HepG2 (cell line): Measurements from ENCODE around the gene TPX2. TPM values are rescaled to one million over a fixed set of nuclear protein-coding genes. Genes with fewer than 3 reads are reported as not detected.

Source experiments
- ARID2 ChIP-seq: sonication (generic); formaldehyde crosslinking; IDR thresholded peaks from 2 replicates; pipeline ENCODE4 v1.8.1; 2022; ENCODE audit warnings: mild to moderate bottlenecking, missing genetic modification reagents, borderline replicate concordance
- ATF1 ChIP-seq: IDR thresholded peaks from 2 replicates; pipeline ENCODE4 v1.6.1; 2016; ENCODE audit warnings: mild to moderate bottlenecking, control low read depth
- BORCS8-MEF2B ChIP-seq: sonication (generic); formaldehyde crosslinking; IDR thresholded peaks from 2 replicates; pipeline ENCODE4 v1.8.0; 2022; ENCODE audit warnings: mild to moderate bottlenecking, missing genetic modification reagents
- CBX5 ChIP-seq: sonication (generic); formaldehyde crosslinking; IDR thresholded peaks from 2 replicates; pipeline ENCODE4 v1.4.0; 2020; ENCODE audit warnings: missing genetic modification reagents, borderline replicate concordance
- EZH2 ChIP-seq: conservative IDR thresholded peaks from 2 replicates; pipeline ENCODE4 v1.6.1; 2012; ENCODE audit warnings: mild to moderate bottlenecking, low read depth, low read length, moderate library complexity
- FOXO1 ChIP-seq: sonication (generic); formaldehyde crosslinking; IDR thresholded peaks from 2 replicates; pipeline ENCODE4 v1.4.0; 2020; ENCODE audit warnings: missing genetic modification reagents
- HDAC1 ChIP-seq: sonication (generic); formaldehyde crosslinking; IDR thresholded peaks from 2 replicates; pipeline ENCODE4 v1.5.1; 2020; ENCODE audit warnings: mild to moderate bottlenecking, missing genetic modification reagents
- HOXA3 ChIP-seq: sonication (generic); formaldehyde crosslinking; IDR thresholded peaks from 2 replicates; pipeline ENCODE4 v1.5.0; 2020; ENCODE audit warnings: missing genetic modification reagents
- NKX3-1 ChIP-seq: sonication (generic); formaldehyde crosslinking; IDR thresholded peaks from 2 replicates; pipeline ENCODE4 v1.5.0; 2020; ENCODE audit warnings: missing genetic modification reagents
- SALL2 ChIP-seq: sonication (generic); formaldehyde crosslinking; IDR thresholded peaks from 2 replicates; pipeline ENCODE4 v1.8.1; 2023; ENCODE audit warnings: mild to moderate bottlenecking, missing genetic modification reagents, inconsistent platforms
- SMAD9 ChIP-seq: sonication (generic); formaldehyde crosslinking; IDR thresholded peaks from 2 replicates; pipeline ENCODE4 v1.5.1; 2020; ENCODE audit warnings: mild to moderate bottlenecking, missing genetic modification reagents
- SOX6 ChIP-seq, 2 experiments: fragments of 450-650 bp in 1 of 2; sonication (generic) in 1 of 2; formaldehyde crosslinking in 1 of 2; IDR thresholded peaks; 2 replicates each; pipeline versions ENCODE4 v1.4.0 to v1.6.1; 2017 to 2020; ENCODE audit warnings: antibody characterized with exemption in 1 of 2, mild to moderate bottlenecking in 1 of 2, missing genetic modification reagents in 1 of 2
- SRY ChIP-seq: sonication (generic); formaldehyde crosslinking; IDR thresholded peaks from 2 replicates; pipeline ENCODE4 v1.8.0; 2022; ENCODE audit warnings: mild to moderate bottlenecking, missing genetic modification reagents
- ZFAT ChIP-seq: sonication (generic); formaldehyde crosslinking; conservative IDR thresholded peaks from 2 replicates; pipeline ENCODE4 v1.8.1; 2023; ENCODE audit warnings: missing genetic modification reagents, inconsistent platforms
- ZFP41 ChIP-seq: sonication (generic); formaldehyde crosslinking; IDR thresholded peaks from 2 replicates; pipeline ENCODE4 v1.4.0; 2020; ENCODE audit warnings: mild to moderate bottlenecking, missing genetic modification reagents, borderline replicate concordance
- ZFP62 ChIP-seq: sonication (generic); formaldehyde crosslinking; IDR thresholded peaks from 2 replicates; pipeline ENCODE4 v1.4.0; 2020; ENCODE audit warnings: missing genetic modification reagents
- ZNF160 ChIP-seq: sonication (generic); formaldehyde crosslinking; IDR thresholded peaks from 2 replicates; pipeline ENCODE4 v1.8.0; 2022; ENCODE audit warnings: mild to moderate bottlenecking, inconsistent platforms, missing genetic modification reagents
- ZNF451 ChIP-seq: sonication (generic); formaldehyde crosslinking; IDR thresholded peaks from 2 replicates; pipeline ENCODE4 v1.5.0; 2020; ENCODE audit warnings: mild to moderate bottlenecking, missing genetic modification reagents
- ZNF83 ChIP-seq: sonication (generic); formaldehyde crosslinking; IDR thresholded peaks from 2 replicates; pipeline ENCODE4 v1.4.0; 2020; ENCODE audit warnings: missing genetic modification reagents, mild to moderate bottlenecking, borderline replicate concordance
- ZSCAN12 ChIP-seq: sonication (generic); formaldehyde crosslinking; IDR thresholded peaks from 2 replicates; pipeline ENCODE4 v1.9.0; 2021; ENCODE audit warnings: mild to moderate bottlenecking, missing genetic modification reagents
- polyA plus RNA-seq, 8 experiments: library from polyadenylated mRNA; depleted of rRNA in 3 of 8; stranded (reverse) in 7 of 8; unstranded in 1 of 8; fragments of >200 nt; fragmentation: Illumina TruSeq in 4 of 8; extraction: Trizol in 4 of 8; gene quantifications; 2 replicates each; pipeline versions ENCODE4 v1.2.1 to v1.2.3, GENCODE V29; 2011 to 2016; ENCODE audit warnings: low read depth in 4 of 8, missing spikeins in 1 of 8, mixed read lengths in 1 of 8; ENCODE audit not compliant: insufficient read depth in 1 of 8
- total RNA-seq, 5 experiments: library from RNA; depleted of rRNA; stranded (reverse); fragments of >200 nt; fragmentation: Illumina TruSeq; extraction: Trizol; gene quantifications; 2 replicates each; pipeline ENCODE4 v1.2.3, GENCODE V29; 2016; ENCODE audit warnings: low read depth in 1 of 5
- TF ChIP-seq, protein P1 (sequence below): sonication (generic); formaldehyde crosslinking; IDR thresholded peaks from 2 replicates; pipeline ENCODE4 v1.4.0; 2020; ENCODE audit warnings: missing genetic modification reagents, borderline replicate concordance
- TF ChIP-seq, protein P2 (sequence below): IDR thresholded peaks from 2 replicates; pipeline ENCODE4 v1.6.1; 2016; ENCODE audit warnings: low read depth, borderline replicate concordance
- TF ChIP-seq, protein P3 (sequence below): sonication (generic); formaldehyde crosslinking; IDR thresholded peaks from 2 replicates; pipeline ENCODE4 v1.8.1; 2023; ENCODE audit warnings: mild to moderate bottlenecking, inconsistent platforms, moderate library complexity, missing genetic modification reagents, borderline replicate concordance

Gene TPX2
- total and polyA plus RNA-seq, 2 of the 13 experiments (the other 11 are each of a cell fraction or from before 2014, with no cell fraction given): 34.3 to 124 TPM

DNA sequence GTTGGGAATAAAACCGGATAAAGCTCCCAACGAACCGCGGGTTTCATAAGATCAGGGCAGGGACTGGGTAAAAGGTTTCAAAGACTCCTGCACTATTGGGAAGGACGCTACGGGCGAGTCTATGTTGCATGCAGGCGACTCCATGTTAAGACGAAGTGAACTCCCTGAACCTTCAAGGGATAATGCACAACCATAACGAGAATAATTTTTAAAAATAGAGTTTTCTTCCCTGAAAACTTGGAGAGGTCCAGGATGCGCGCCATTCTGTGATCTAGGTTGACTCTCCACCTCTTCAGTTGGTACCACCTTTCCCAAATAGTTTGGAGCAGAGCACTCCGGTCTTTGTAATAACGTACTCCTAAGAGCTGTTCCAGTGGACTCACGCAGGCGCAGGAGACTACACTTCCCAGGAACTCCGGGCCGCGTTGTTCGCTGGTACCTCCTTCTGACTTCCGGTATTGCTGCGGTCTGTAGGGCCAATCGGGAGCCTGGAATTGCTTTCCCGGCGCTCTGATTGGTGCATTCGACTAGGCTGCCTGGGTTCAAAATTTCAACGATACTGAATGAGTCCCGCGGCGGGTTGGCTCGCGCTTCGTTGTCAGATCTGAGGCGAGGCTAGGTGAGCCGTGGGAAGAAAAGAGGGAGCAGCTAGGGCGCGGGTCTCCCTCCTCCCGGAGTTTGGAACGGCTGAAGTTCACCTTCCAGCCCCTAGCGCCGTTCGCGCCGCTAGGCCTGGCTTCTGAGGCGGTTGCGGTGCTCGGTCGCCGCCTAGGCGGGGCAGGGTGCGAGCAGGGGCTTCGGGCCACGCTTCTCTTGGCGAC lies at the start of gene TPX2 (continued):
- TF ChIP-seq ZFP62 (CRISPR knock-in tag) (0 out of 2 replicates have a peak, but pooled peaks have one; percentile 86), ATF1 (peak; percentile 92), HOXA3 (peak; percentile 83), ZFP41 (CRISPR knock-in tag) (no peak), ZNF160 (CRISPR knock-in tag) (peak; percentile 91), FOXO1 (peak; percentile 68; the same call in 1 of the 2 replicates), SALL2 (peak; percentile 84), ZSCAN12 (CRISPR knock-in tag) (peak; percentile 93), ARID2 (CRISPR knock-in tag) (peak; percentile 99), SRY (CRISPR knock-in tag) (peak; percentile 98), CBX5 (CRISPR knock-in tag) (peak; percentile 84; the same call in 1 of the 2 replicates), HDAC1 (CRISPR knock-in tag) (peak; percentile 100), SOX6 (IDR thresholded peaks at IDR 0.05) (no peak), SOX6 (CRISPR knock-in tag; IDR thresholded peaks at IDR 0.05) (peak; percentile 77; the same call in 1 of the 2 replicates), ZFAT (CRISPR knock-in tag) (no peak; the same call in 1 of the 2 replicates), ZNF83 (CRISPR knock-in tag) (no peak), ZNF451 (CRISPR knock-in tag) (peak; percentile 89), EZH2 (no peak), SMAD9 (CRISPR knock-in tag) (no peak), BORCS8-MEF2B (peak; percentile 98), NKX3-1 (CRISPR knock-in tag) (peak; percentile 94)
- TF ChIP-seq, protein P1, sequence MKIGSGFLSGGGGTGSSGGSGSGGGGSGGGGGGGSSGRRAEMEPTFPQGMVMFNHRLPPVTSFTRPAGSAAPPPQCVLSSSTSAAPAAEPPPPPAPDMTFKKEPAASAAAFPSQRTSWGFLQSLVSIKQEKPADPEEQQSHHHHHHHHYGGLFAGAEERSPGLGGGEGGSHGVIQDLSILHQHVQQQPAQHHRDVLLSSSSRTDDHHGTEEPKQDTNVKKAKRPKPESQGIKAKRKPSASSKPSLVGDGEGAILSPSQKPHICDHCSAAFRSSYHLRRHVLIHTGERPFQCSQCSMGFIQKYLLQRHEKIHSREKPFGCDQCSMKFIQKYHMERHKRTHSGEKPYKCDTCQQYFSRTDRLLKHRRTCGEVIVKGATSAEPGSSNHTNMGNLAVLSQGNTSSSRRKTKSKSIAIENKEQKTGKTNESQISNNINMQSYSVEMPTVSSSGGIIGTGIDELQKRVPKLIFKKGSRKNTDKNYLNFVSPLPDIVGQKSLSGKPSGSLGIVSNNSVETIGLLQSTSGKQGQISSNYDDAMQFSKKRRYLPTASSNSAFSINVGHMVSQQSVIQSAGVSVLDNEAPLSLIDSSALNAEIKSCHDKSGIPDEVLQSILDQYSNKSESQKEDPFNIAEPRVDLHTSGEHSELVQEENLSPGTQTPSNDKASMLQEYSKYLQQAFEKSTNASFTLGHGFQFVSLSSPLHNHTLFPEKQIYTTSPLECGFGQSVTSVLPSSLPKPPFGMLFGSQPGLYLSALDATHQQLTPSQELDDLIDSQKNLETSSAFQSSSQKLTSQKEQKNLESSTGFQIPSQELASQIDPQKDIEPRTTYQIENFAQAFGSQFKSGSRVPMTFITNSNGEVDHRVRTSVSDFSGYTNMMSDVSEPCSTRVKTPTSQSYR: no peak
- TF ChIP-seq, protein P2, sequence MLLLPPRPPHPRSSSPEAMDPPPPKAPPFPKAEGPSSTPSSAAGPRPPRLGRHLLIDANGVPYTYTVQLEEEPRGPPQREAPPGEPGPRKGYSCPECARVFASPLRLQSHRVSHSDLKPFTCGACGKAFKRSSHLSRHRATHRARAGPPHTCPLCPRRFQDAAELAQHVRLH: peak; percentile 81; the same call in 1 of the 2 replicates
- TF ChIP-seq, protein P3, sequence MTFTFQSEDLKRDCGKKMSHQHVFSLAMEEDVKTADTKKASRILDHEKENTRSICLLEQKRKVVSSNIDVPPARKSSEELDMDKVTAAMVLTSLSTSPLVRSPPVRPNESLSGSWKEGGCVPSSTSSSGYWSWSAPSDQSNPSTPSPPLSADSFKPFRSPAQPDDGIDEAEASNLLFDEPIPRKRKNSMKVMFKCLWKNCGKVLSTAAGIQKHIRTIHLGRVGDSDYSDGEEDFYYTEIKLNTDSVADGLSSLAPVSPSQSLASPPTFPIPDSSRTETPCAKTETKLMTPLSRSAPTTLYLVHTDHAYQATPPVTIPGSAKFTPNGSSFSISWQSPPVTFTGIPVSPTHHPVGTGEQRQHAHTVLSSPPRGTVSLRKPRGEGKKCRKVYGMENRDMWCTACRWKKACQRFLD: peak; percentile 64; the same call in 1 of the 2 replicates
